Neural progenitor cell (in vitro differentiated cells): ENCODE results near the gene PDE8B. TPM values are rescaled to one million over a fixed set of nuclear protein-coding genes. Genes with fewer than 3 reads are reported as not detected.

Experiments
- total RNA-seq: library from RNA; depleted of rRNA; stranded (reverse); fragments of >200 nt; gene quantifications from 2 replicates; pipeline ENCODE4 v1.2.3, GENCODE V29; 2015; ENCODE audit warnings: low replicate concordance

Gene PDE8B
- total RNA-seq, 1 donor from 2014 or later = 4.3 TPM

Other genes with a start within 250 kb of the PDE8B start
- 33.1 and 35.1 TPM in 2 replicates for gene AGGF1, start 180.3 kb upstream of the PDE8B start, total RNA-seq
- gene ZBED3, start 123.4 kb upstream of the PDE8B start, total RNA-seq = 0.36 and 1.2 TPM in 2 replicates